ENCODE measurements around the gene EDC4. TPM values are rescaled to one million over a fixed set of nuclear protein-coding genes. Genes with fewer than 3 reads are reported as not detected.

EDC4 gene
- total and polyA plus RNA-seq, 2 of the 8 experiments (the other 6 are each of a cell fraction or from before 2014, with no cell fraction given), result 58.5 to 72.7 TPM

DNA sequence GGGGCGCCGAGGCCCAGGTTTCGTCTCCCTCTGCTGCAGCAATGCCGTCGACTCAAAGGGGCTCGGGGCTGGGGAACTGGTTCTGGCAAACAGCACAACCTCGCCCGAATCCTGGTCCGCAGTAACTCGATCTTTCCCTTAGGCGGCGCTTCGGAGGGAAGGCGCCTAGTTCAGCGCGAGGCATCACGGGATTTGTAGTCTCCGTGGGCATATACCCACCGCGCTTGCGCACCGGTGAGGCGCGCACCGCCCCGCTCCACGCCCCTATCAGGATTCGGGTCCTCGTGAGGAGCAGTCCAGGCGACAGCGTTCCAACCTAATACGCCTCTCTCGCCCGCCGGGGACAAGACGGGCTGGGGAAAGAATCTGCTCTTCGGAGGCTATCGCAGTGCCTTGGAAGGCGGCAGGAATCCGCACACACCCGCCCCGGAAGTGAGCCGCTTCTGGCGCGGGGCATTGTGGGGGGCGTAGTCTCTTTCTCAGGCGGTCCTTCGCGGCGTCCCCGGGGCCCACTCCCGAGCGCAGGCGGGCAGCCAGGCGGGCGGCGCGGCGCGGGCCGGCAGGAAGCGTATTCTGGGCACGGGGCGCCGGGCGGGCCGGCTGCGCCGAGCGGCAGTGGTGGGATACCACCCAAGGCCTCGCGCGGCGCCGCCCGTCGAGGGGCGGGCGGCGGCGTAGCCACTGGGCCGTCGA, 30.9 kb upstream of the EDC4 start, which contains the start of gene THAP11:
TSS of gene THAP11 (plus strand) at position 505 of the 693 bp plus-strand sequence. CDS start 235 bp downstream, outside the sequence.
- H3K27ac ChIP-seq (ENCODE audit: low read depth, low read length), result peak within 1 kb of the TSS; percentile 97
- peak within 1 kb of the TSS; percentile 100 for H2AFZ ChIP-seq (ENCODE audit: low read length)
- no peak within 1 kb of the TSS for H2AK5ac ChIP-seq (ENCODE audit: low read depth, low read length)
- TF ChIP-seq, protein P1, sequence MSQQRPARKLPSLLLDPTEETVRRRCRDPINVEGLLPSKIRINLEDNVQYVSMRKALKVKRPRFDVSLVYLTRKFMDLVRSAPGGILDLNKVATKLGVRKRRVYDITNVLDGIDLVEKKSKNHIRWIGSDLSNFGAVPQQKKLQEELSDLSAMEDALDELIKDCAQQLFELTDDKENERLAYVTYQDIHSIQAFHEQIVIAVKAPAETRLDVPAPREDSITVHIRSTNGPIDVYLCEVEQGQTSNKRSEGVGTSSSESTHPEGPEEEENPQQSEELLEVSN (IDR thresholded peaks at IDR 0.05), result no peak; the same call in 1 of the 2 replicates
- TF ChIP-seq PHF8 (conservative IDR thresholded peaks at IDR 0.05; ENCODE audit: low read depth, low read length), result peak; percentile 63; the same call in 1 of the 2 replicates
- TF ChIP-seq, protein P2, sequence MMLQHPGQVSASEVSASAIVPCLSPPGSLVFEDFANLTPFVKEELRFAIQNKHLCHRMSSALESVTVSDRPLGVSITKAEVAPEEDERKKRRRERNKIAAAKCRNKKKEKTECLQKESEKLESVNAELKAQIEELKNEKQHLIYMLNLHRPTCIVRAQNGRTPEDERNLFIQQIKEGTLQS (IDR thresholded peaks at IDR 0.05; ENCODE audit: insufficient read depth, low read depth, low read length), result peak; percentile 78
- peak; percentile 46 for TF ChIP-seq CTBP2 (IDR thresholded peaks at IDR 0.05; ENCODE audit: borderline replicate concordance, insufficient read depth, insufficient read length, low read length)
- peak; percentile 7 to 83; a peak in 2 of 4 replicates for TF ChIP-seq SIN3A (conservative IDR thresholded peaks at IDR 0.05 in 1 of 2, IDR thresholded peaks at IDR 0.05 in 1 of 2; ENCODE audit: low read depth in 1 of 2, low read length in 2 of 2)
- TF ChIP-seq CHD2 (IDR thresholded peaks at IDR 0.05; ENCODE audit: low read length), result peak; percentile 37; the same call in 1 of the 2 replicates
- TF ChIP-seq RBBP5 (IDR thresholded peaks at IDR 0.05; ENCODE audit: borderline replicate concordance, low read depth, low read length), result no peak
- TF ChIP-seq TCF12 (IDR thresholded peaks at IDR 0.05; ENCODE audit: low read depth, low read length), result no peak
- no peak for TF ChIP-seq EGR1 (IDR thresholded peaks at IDR 0.05; ENCODE audit: borderline replicate concordance, low read depth, low read length)

More for the DNA sequence above, 30.9 kb upstream of the EDC4 start, which contains the start of gene THAP11:
- Histone ChIP-seq H3K23me2 (ENCODE audit: low read depth, low read length) (peaks cover 15% of the 10 kb centered on the region), H3K79me2 (ENCODE audit: control insufficient read depth in 1 of 2, insufficient read depth in 2 of 2, low read length in 2 of 2) (peaks cover 0 to 26% of the 10 kb centered on the region in 2 experiments; a peak in 3 of 4 replicates), H3K4ac (replicated peaks; ENCODE audit: insufficient read length, low read depth, low read length) (peak within 1 kb of the TSS; percentile 80), H3K4me1 (replicated peaks in 1 of 4; ENCODE audit: control insufficient read depth in 3 of 4, insufficient read depth in 4 of 4, low read length in 3 of 4) (peaks cover 8 to 32% (median 17%) of the 10 kb centered on the region in 4 experiments), H3K27me3 (replicated peaks in 1 of 4; ENCODE audit: control insufficient read depth in 3 of 4, extremely low read depth in 1 of 4, insufficient read depth in 3 of 4, low read length in 3 of 4) (no peaks in the 10 kb centered on the region), H2BK120ac (replicated peaks; ENCODE audit: low read depth, low read length) (peak within 1 kb of the TSS; percentile 99), H4K8ac (ENCODE audit: extremely low read depth, insufficient read depth, low read length) (peak within 1 kb of the TSS; percentile 98), H2BK5ac (ENCODE audit: low read depth, low read length) (peak within 1 kb of the TSS; percentile 97), H3K4me3 (ENCODE audit: extremely low read depth in 1 of 4, insufficient read depth in 2 of 4, low read depth in 3 of 4, low read length in 4 of 4) (peak within 1 kb of the TSS; percentile 84 to 97 (median 95)), H3K4me2 (ENCODE audit: insufficient read depth in 1 of 2, low read depth in 2 of 2, low read length in 2 of 2) (peak within 1 kb of the TSS; percentile 91 to 94), H3K56ac (replicated peaks; ENCODE audit: insufficient read length, low read depth, low read length) (peak within 1 kb of the TSS; percentile 99), H3K9me3 (ENCODE audit: insufficient read depth in 2 of 2, low read depth in 1 of 2, low read length in 1 of 2) (no peaks in the 10 kb centered on the region), H2BK15ac (ENCODE audit: low read length) (peak within 1 kb of the TSS; percentile 97; the same call in 1 of the 2 replicates), H3K18ac (ENCODE audit: extremely low read depth, low read length) (peak within 1 kb of the TSS; percentile 100), H4K20me1 (replicated peaks in 1 of 2; ENCODE audit: control insufficient read depth in 1 of 2, insufficient read depth in 2 of 2, low read length in 2 of 2) (peaks cover 13 to 15% of the 10 kb centered on the region in 2 experiments), H3K79me1 (ENCODE audit: low read depth, low read length) (peaks cover 7% of the 10 kb centered on the region), H4K5ac (ENCODE audit: insufficient read length, low read depth, low read length) (peak within 1 kb of the TSS; percentile 100), H4K91ac (replicated peaks; ENCODE audit: insufficient read length, low read length) (peak within 1 kb of the TSS; percentile 99), H3K36me3 (ENCODE audit: control insufficient read depth in 2 of 4, insufficient read depth in 4 of 4, low read length in 3 of 4) (no peaks in the 10 kb centered on the region), H3K23ac (ENCODE audit: insufficient read length) (no peak within 1 kb of the TSS), H2BK12ac (ENCODE audit: low read depth, low read length) (peak within 1 kb of the TSS; percentile 87), H2BK20ac (ENCODE audit: low read length) (peak within 1 kb of the TSS; percentile 86; the same call in 1 of the 2 replicates), H3K9ac (replicated peaks in 1 of 4; ENCODE audit: extremely low read depth in 1 of 4, low read depth in 3 of 4, low read length in 3 of 4) (peak within 1 kb of the TSS; percentile 35 to 89 (median 84)), H3K14ac (ENCODE audit: insufficient read length) (no peak within 1 kb of the TSS)
- ChIA-PET CTCF (ENCODE audit: partially characterized antibody) (interaction anchor here (0.7 to 10.2 kb wide), 13 partner anchors 11 to 84 kb away, joined by 3 to 123 read pairs (median 4); partner anchors contain the start of genes NRN1L, RANBP10 and TSNAXIP1), POLR2A (ENCODE audit: partially characterized antibody) (interaction anchor here (1.0 to 11.7 kb wide), 6 partner anchors 14 to 42 kb away, joined by 3 to 100 read pairs (median 5); partner anchors contain the start of genes RANBP10 and TSNAXIP1)
- FAIRE-seq, result no peak
- WGBS, 2 experiments (ENCODE audit: extremely low coverage in 1 of 2, insufficient coverage in 1 of 2, insufficient read length in 1 of 2, insufficient replicate concordance in 2 of 2, low coverage in 1 of 2, low lambda C conversion rate in 2 of 2, missing lambda C conversion rate in 1 of 2), result 3% methylated on average over 47 of the region's 83 CpGs; no CpG with 5 or more reads in 1 of the 2 experiments
- peak; percentile 91 to 97 for DNase-seq (ENCODE audit: low read depth in 1 of 2, low spot score in 2 of 2)

Data from H1 (cell line).